H9 (cell line): ENCODE data around the gene MALT1. TPM values are rescaled to one million over a fixed set of nuclear protein-coding genes. Genes with fewer than 3 reads are reported as not detected.

Experiments
- DNase-seq: peaks from one replicate; pipeline ENCODE4 v3.0.0-alpha.2; 2017
- H2AFZ ChIP-seq: one replicate; pipeline ENCODE4 v1.6.1; 2013; ENCODE audit warnings: mild to moderate bottlenecking, low read length, control low read depth, moderate library complexity
- H2AK5ac ChIP-seq: 2 replicates; pipeline ENCODE4 v1.6.1; 2013; ENCODE audit warnings: low read length, control low read depth, mixed read lengths; ENCODE audit not compliant: insufficient read length
- H2BK120ac ChIP-seq: one replicate; pipeline ENCODE4 v1.6.1; 2013; ENCODE audit warnings: low read depth, mild to moderate bottlenecking, low read length, control low read depth, inconsistent platforms; ENCODE audit not compliant: poor library complexity, severe bottlenecking
- H2BK12ac ChIP-seq: 2 replicates; pipeline ENCODE4 v1.6.1; 2013; ENCODE audit warnings: low read length, control low read depth, mixed read lengths, low read depth; ENCODE audit not compliant: insufficient read length
- H2BK15ac ChIP-seq: 2 replicates; pipeline ENCODE4 v1.6.1; 2013; ENCODE audit warnings: low read depth, low read length, control low read depth
- H2BK20ac ChIP-seq: one replicate; pipeline ENCODE4 v1.6.1; 2013; ENCODE audit warnings: low read depth, mild to moderate bottlenecking, low read length, control low read depth, inconsistent platforms; ENCODE audit not compliant: poor library complexity, severe bottlenecking
- H2BK5ac ChIP-seq: 2 replicates; pipeline ENCODE4 v1.6.1; 2013; ENCODE audit warnings: low read length, control low read depth, mixed read lengths; ENCODE audit not compliant: insufficient read length
- H3K14ac ChIP-seq: 2 replicates; pipeline ENCODE4 v1.6.1; 2013; ENCODE audit warnings: low read length, control low read depth; ENCODE audit not compliant: insufficient read depth
- H3K18ac ChIP-seq: 2 replicates; pipeline ENCODE4 v1.6.1; 2013; ENCODE audit warnings: low read depth, mild to moderate bottlenecking, mixed read lengths, low read length, control low read depth; ENCODE audit not compliant: insufficient read length
- H3K23ac ChIP-seq: 2 replicates; pipeline ENCODE4 v1.6.1; 2013; ENCODE audit warnings: low read length, control low read depth, mixed read lengths, low read depth; ENCODE audit not compliant: insufficient read length
- H3K23me2 ChIP-seq: 2 replicates; pipeline ENCODE4 v1.6.1; 2013; ENCODE audit warnings: low read depth, mild to moderate bottlenecking, mixed read lengths, low read length, control low read depth; ENCODE audit not compliant: insufficient read length, poor library complexity, severe bottlenecking
- H3K27ac ChIP-seq: 2 replicates; pipeline ENCODE4 v1.5.1; 2013; ENCODE audit warnings: low read length, control low read depth, mixed read lengths, low read depth; ENCODE audit not compliant: insufficient read length
- H3K27me3 ChIP-seq: 2 replicates; pipeline ENCODE4 v1.6.1; 2013; ENCODE audit warnings: low read length, control low read depth, inconsistent platforms; ENCODE audit not compliant: insufficient read depth
- H3K4ac ChIP-seq: 2 replicates; pipeline ENCODE4 v1.6.1; 2013; ENCODE audit warnings: low read depth, mild to moderate bottlenecking, control low read depth, inconsistent platforms, low read length, moderate library complexity
- H3K4me1 ChIP-seq: 2 replicates; pipeline ENCODE4 v1.6.1; 2013; ENCODE audit warnings: low read length, control low read depth, inconsistent platforms; ENCODE audit not compliant: insufficient read depth
- H3K4me2 ChIP-seq: 2 replicates; pipeline ENCODE4 v1.6.1; 2013; ENCODE audit warnings: low read length, control low read depth, mixed read lengths; ENCODE audit not compliant: insufficient read length, insufficient read depth
- H3K56ac ChIP-seq: 2 replicates; pipeline ENCODE4 v1.6.1; 2013; ENCODE audit warnings: low read depth, mild to moderate bottlenecking, mixed read lengths, low read length, control low read depth; ENCODE audit not compliant: insufficient read length
- H3K79me1 ChIP-seq: 2 replicates; pipeline ENCODE4 v1.6.1; 2013; ENCODE audit warnings: low read depth, mild to moderate bottlenecking, moderate library complexity, low read length, control low read depth, inconsistent platforms; ENCODE audit not compliant: insufficient read depth, poor library complexity, severe bottlenecking
- H3K79me2 ChIP-seq: 2 replicates; pipeline ENCODE4 v1.6.1; 2013; ENCODE audit warnings: low read length, control low read depth, inconsistent platforms; ENCODE audit not compliant: insufficient read depth
- H3K9ac ChIP-seq: 2 replicates; pipeline ENCODE4 v1.6.1; 2013; ENCODE audit warnings: low read length, control low read depth, mixed read lengths; ENCODE audit not compliant: insufficient read length; ENCODE audit errors: extremely low read depth
- H3K9me3 ChIP-seq: one replicate; pipeline ENCODE4 v1.6.1; 2013; ENCODE audit warnings: low read depth, low read length, inconsistent platforms; ENCODE audit not compliant: control insufficient read depth
- H3T11ph ChIP-seq: one replicate; pipeline ENCODE4 v1.6.1; 2013; ENCODE audit warnings: mild to moderate bottlenecking, low read length, control low read depth, inconsistent platforms
- H4K20me1 ChIP-seq: one replicate; pipeline ENCODE4 v1.6.1; 2013; ENCODE audit not compliant: control insufficient read depth, insufficient read length, insufficient read depth
- H4K5ac ChIP-seq: 2 replicates; pipeline ENCODE4 v1.6.1; 2013; ENCODE audit warnings: low read depth, mild to moderate bottlenecking, mixed read lengths, low read length, control low read depth; ENCODE audit not compliant: insufficient read length
- H4K8ac ChIP-seq: replicated peaks from 2 replicates; pipeline ENCODE4 v1.6.1; 2013; ENCODE audit warnings: low read length, control low read depth, mixed read lengths, low read depth; ENCODE audit not compliant: insufficient read length
- H4K91ac ChIP-seq: 2 replicates; pipeline ENCODE4 v1.6.1; 2013; ENCODE audit warnings: low read depth, mild to moderate bottlenecking, moderate library complexity, mixed read lengths, low read length, control low read depth; ENCODE audit not compliant: insufficient read length
- H3K27ac Mint-ChIP-seq, 3 experiments: 2 replicates in 2 of 3; 3 replicates in 1 of 3; pipeline ENCODE4 v1.8.0; 2020 to 2021; ENCODE audit warnings: mixed read lengths in 3 of 3, mild to moderate bottlenecking in 1 of 3, moderate library complexity in 1 of 3
- H3K27me3 Mint-ChIP-seq: 2 replicates; pipeline ENCODE4 v1.8.0; 2021; ENCODE audit warnings: low read depth, mild to moderate bottlenecking, moderate library complexity, mixed read lengths
- H3K36me3 Mint-ChIP-seq, 3 experiments: 2 replicates in 2 of 3; 3 replicates in 1 of 3; pipeline ENCODE4 v1.8.0; 2020 to 2021; ENCODE audit warnings: low read depth in 3 of 3, mixed read lengths in 3 of 3; ENCODE audit not compliant: insufficient read depth in 1 of 3
- H3K4me1 Mint-ChIP-seq, 2 experiments: 2 replicates each; pipeline ENCODE4 v1.8.0; 2020; ENCODE audit warnings: mixed read lengths in 2 of 2
- H3K4me3 Mint-ChIP-seq, 2 experiments: 2 replicates in 1 of 2; 3 replicates in 1 of 2; pipeline ENCODE4 v1.8.0; 2020 to 2021; ENCODE audit warnings: mild to moderate bottlenecking in 2 of 2, mixed read lengths in 2 of 2, moderate library complexity in 1 of 2
- H3K9me3 Mint-ChIP-seq, 2 experiments: 2 replicates in 1 of 2; 3 replicates in 1 of 2; pipeline ENCODE4 v1.8.0; 2020; ENCODE audit warnings: mild to moderate bottlenecking in 2 of 2, mixed read lengths in 2 of 2, moderate library complexity in 1 of 2
- WGBS: extraction: QIAGEN DNeasy Blood & Tissue Kit; methylation state at CpG from one replicate; pipeline ENCODE4 v1.1.7; 2013; ENCODE audit warnings: missing lambda C conversion rate, low lambda C conversion rate, mixed read lengths; ENCODE audit not compliant: insufficient read length; ENCODE audit errors: extremely low coverage; 5-methylcytosine and 5-hydroxymethylcytosine counted together
- total RNA-seq: library from RNA; stranded (reverse); gene quantifications from 2 replicates; pipeline ENCODE4 v1.2.1, GENCODE V29; 2021
- TF ChIP-seq, protein P1 (sequence below): fragments of 200-600 bp; sonication (generic); conservative IDR thresholded peaks from 3 replicates; pipeline ENCODE4 v1.8.0; 2021; ENCODE audit warnings: antibody characterized with exemption, mild to moderate bottlenecking

Gene MALT1
- total RNA-seq, 1 experiment from 2014 or later: 18.1 TPM

DNA sequence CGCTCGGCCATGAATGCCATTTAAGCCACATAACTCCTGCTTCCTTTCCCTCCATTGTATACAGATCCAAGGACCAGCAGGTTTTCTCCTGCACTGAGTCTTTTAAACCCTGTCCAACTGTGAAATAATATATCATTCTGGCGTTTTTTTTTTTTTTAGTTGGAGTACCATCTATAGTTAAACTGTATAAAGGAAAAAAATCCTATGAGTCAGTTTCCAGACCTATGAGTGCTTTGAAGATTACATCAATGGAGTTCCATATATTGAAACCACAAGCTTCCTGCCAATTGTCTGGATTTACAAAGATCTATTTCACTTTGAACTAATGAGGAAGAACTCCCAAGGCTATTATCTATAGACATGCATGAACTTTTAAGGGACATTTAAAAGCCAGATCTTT is 2.4 kb upstream of the MALT1 start:
- no peak overlapping the region for H3K27ac ChIP-seq
- H2BK120ac ChIP-seq: no peak overlapping the region
- no peak overlapping the region for H3K23ac ChIP-seq
- TF ChIP-seq, protein P1, sequence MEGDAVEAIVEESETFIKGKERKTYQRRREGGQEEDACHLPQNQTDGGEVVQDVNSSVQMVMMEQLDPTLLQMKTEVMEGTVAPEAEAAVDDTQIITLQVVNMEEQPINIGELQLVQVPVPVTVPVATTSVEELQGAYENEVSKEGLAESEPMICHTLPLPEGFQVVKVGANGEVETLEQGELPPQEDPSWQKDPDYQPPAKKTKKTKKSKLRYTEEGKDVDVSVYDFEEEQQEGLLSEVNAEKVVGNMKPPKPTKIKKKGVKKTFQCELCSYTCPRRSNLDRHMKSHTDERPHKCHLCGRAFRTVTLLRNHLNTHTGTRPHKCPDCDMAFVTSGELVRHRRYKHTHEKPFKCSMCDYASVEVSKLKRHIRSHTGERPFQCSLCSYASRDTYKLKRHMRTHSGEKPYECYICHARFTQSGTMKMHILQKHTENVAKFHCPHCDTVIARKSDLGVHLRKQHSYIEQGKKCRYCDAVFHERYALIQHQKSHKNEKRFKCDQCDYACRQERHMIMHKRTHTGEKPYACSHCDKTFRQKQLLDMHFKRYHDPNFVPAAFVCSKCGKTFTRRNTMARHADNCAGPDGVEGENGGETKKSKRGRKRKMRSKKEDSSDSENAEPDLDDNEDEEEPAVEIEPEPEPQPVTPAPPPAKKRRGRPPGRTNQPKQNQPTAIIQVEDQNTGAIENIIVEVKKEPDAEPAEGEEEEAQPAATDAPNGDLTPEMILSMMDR: no peak
- H2AFZ ChIP-seq: no peak overlapping the region
- no peak overlapping the region for H3K9ac ChIP-seq
- Mint-ChIP-seq H3K9me3 (no peaks in the 10 kb centered on the region), H3K4me3 (no peak overlapping the region), H3K27me3 (peaks cover 8% of the 10 kb centered on the region), H3K27ac (peak overlapping the region in 1 of 3 experiments; percentile 21; a peak in 1 of 7 replicates), H3K36me3 (peaks cover 0 to 3% (median 0%) of the 10 kb centered on the region in 3 experiments; a peak in 2 of 7 replicates), H3K4me1 (peaks cover 20 to 24% of the 10 kb centered on the region in 2 experiments)
- H3K9me3 ChIP-seq: no peaks in the 10 kb centered on the region
- no peak overlapping the region for H2BK15ac ChIP-seq
- H3K14ac ChIP-seq: no peak overlapping the region
- no peak overlapping the region for H2BK12ac ChIP-seq
- H4K20me1 ChIP-seq: no peaks in the 10 kb centered on the region
- H4K8ac ChIP-seq: no peak overlapping the region
- H2BK20ac ChIP-seq: no peak overlapping the region
- H3K4me2 ChIP-seq: no peak overlapping the region
- H3K79me1 ChIP-seq: peaks cover under 1% of the 10 kb centered on the region
- peaks cover 2% of the 10 kb centered on the region; the same call in 1 of the 2 replicates for H3K4me1 ChIP-seq
- H3K18ac ChIP-seq: no peak overlapping the region
- no peak overlapping the region for H3T11ph ChIP-seq
- WGBS: no CpG with 5 or more reads among the region's 3 CpGs
- no peak overlapping the region for H2BK5ac ChIP-seq
- no peak overlapping the region for H3K56ac ChIP-seq
- no peak for DNase-seq
- no peak overlapping the region for H2AK5ac ChIP-seq
- H3K23me2 ChIP-seq: peaks cover 12% of the 10 kb centered on the region
- H4K5ac ChIP-seq: no peak overlapping the region
- H3K4ac ChIP-seq: no peak overlapping the region
- peaks cover 2% of the 10 kb centered on the region; the same call in 1 of the 2 replicates for H3K79me2 ChIP-seq
- no peak overlapping the region for H4K91ac ChIP-seq
- no peaks in the 10 kb centered on the region for H3K27me3 ChIP-seq
